HepG2 (cell line): ENCODE data around the gene HEXD. TPM values are rescaled to one million over a fixed set of nuclear protein-coding genes. Genes with fewer than 3 reads are reported as not detected.

Source experiments
- AKAP8 ChIP-seq: sonication (generic); formaldehyde crosslinking; IDR thresholded peaks from 2 replicates; pipeline ENCODE4 v1.5.1; 2020; ENCODE audit warnings: mild to moderate bottlenecking, missing genetic modification reagents
- E2F1 ChIP-seq: sonication (generic); formaldehyde crosslinking; IDR thresholded peaks from 2 replicates; pipeline ENCODE4 v1.5.0; 2020; ENCODE audit warnings: missing genetic modification reagents
- GTF3A ChIP-seq: sonication (generic); formaldehyde crosslinking; conservative IDR thresholded peaks from 2 replicates; pipeline ENCODE4 v1.4.0; 2020; ENCODE audit warnings: mild to moderate bottlenecking, missing genetic modification reagents
- HES4 ChIP-seq: sonication (generic); formaldehyde crosslinking; IDR thresholded peaks from 2 replicates; pipeline ENCODE4 v1.9.0; 2021; ENCODE audit warnings: mild to moderate bottlenecking, missing genetic modification reagents, borderline replicate concordance
- HOXA7 ChIP-seq: sonication (generic); formaldehyde crosslinking; IDR thresholded peaks from 2 replicates; pipeline ENCODE4 v1.8.1; 2022; ENCODE audit warnings: mild to moderate bottlenecking, missing genetic modification reagents, moderate library complexity
- NR2F1 ChIP-seq, 2 experiments: fragments of 450-650 bp in 1 of 2; formaldehyde crosslinking in 1 of 2; IDR thresholded peaks; 2 replicates each; pipeline versions ENCODE4 v1.5.0 to v1.6.1; 2016 to 2020; ENCODE audit warnings: mild to moderate bottlenecking in 1 of 2, missing compliant biosample characterization in 1 of 2, missing genetic modification reagents in 1 of 2, moderate library complexity in 1 of 2
- RFX3 ChIP-seq: IDR thresholded peaks from 2 replicates; pipeline ENCODE4 v1.6.1; 2016; ENCODE audit warnings: missing biosample characterization, missing genetic modification reagents
- RORA ChIP-seq: sonication (generic); formaldehyde crosslinking; IDR thresholded peaks from 2 replicates; pipeline ENCODE4 v1.5.0; 2020; ENCODE audit warnings: mild to moderate bottlenecking, missing genetic modification reagents, moderate library complexity
- SETDB1 ChIP-seq: sonication (generic); formaldehyde crosslinking; IDR thresholded peaks from 2 replicates; pipeline ENCODE4 v1.5.1; 2020; ENCODE audit warnings: missing genetic modification reagents, mild to moderate bottlenecking, borderline replicate concordance
- TCF12 ChIP-seq, 2 experiments: fragments of 450-650 bp in 1 of 2; sonication (generic) in 1 of 2; formaldehyde crosslinking in 1 of 2; IDR thresholded peaks; 2 replicates each; pipeline versions ENCODE4 v1.6.1 to v1.8.0; 2017 to 2022; ENCODE audit warnings: antibody characterized with exemption in 1 of 2, mild to moderate bottlenecking in 1 of 2, missing genetic modification reagents in 1 of 2, moderate library complexity in 1 of 2
- ZBTB21 ChIP-seq: sonication (generic); formaldehyde crosslinking; IDR thresholded peaks from 2 replicates; pipeline ENCODE4 v1.4.0; 2020; ENCODE audit warnings: missing genetic modification reagents
- ZBTB4 ChIP-seq: sonication (generic); formaldehyde crosslinking; IDR thresholded peaks from 2 replicates; pipeline ENCODE4 v1.4.0; 2020; ENCODE audit warnings: missing genetic modification reagents, mild to moderate bottlenecking, borderline replicate concordance
- ZNF18 ChIP-seq: sonication (generic); formaldehyde crosslinking; IDR thresholded peaks from 2 replicates; pipeline ENCODE4 v1.8.0; 2022; ENCODE audit warnings: mild to moderate bottlenecking, missing genetic modification reagents; ENCODE audit not compliant: insufficient replicate concordance
- ZNF34 ChIP-seq: sonication (generic); formaldehyde crosslinking; IDR thresholded peaks from 2 replicates; pipeline ENCODE4 v1.4.0; 2020; ENCODE audit warnings: mild to moderate bottlenecking, missing genetic modification reagents, borderline replicate concordance
- ZNF589 ChIP-seq: sonication (generic); formaldehyde crosslinking; conservative IDR thresholded peaks from 2 replicates; pipeline ENCODE4 v1.8.0; 2022; ENCODE audit warnings: mild to moderate bottlenecking, moderate library complexity, missing genetic modification reagents
- ZNF790 ChIP-seq: sonication (generic); formaldehyde crosslinking; IDR thresholded peaks from 2 replicates; pipeline ENCODE4 v1.8.0; 2022; ENCODE audit warnings: missing genetic modification reagents, mild to moderate bottlenecking, borderline replicate concordance
- ZZZ3 ChIP-seq: sonication (generic); formaldehyde crosslinking; IDR thresholded peaks from 2 replicates; pipeline ENCODE4 v1.4.0; 2020; ENCODE audit warnings: missing genetic modification reagents, mild to moderate bottlenecking, borderline replicate concordance
- polyA plus RNA-seq, 8 experiments: library from polyadenylated mRNA; depleted of rRNA in 3 of 8; stranded (reverse) in 7 of 8; unstranded in 1 of 8; fragments of >200 nt; fragmentation: Illumina TruSeq in 4 of 8; extraction: Trizol in 4 of 8; gene quantifications; 2 replicates each; pipeline versions ENCODE4 v1.2.1 to v1.2.3, GENCODE V29; 2011 to 2016; ENCODE audit warnings: low read depth in 4 of 8, missing spikeins in 1 of 8, mixed read lengths in 1 of 8; ENCODE audit not compliant: insufficient read depth in 1 of 8
- total RNA-seq, 5 experiments: library from RNA; depleted of rRNA; stranded (reverse); fragments of >200 nt; fragmentation: Illumina TruSeq; extraction: Trizol; gene quantifications; 2 replicates each; pipeline ENCODE4 v1.2.3, GENCODE V29; 2016; ENCODE audit warnings: low read depth in 1 of 5
- TF ChIP-seq, protein P1 (sequence below): sonication (generic); formaldehyde crosslinking; conservative IDR thresholded peaks from 2 replicates; pipeline ENCODE4 v1.8.0; 2022; ENCODE audit warnings: mild to moderate bottlenecking, moderate library complexity, missing genetic modification reagents
- TF ChIP-seq, protein P2 (sequence below): IDR thresholded peaks from 2 replicates; pipeline ENCODE4 v1.6.1; 2016

HEXD gene
- total and polyA plus RNA-seq, 2 of the 13 experiments (the other 11 are each of a cell fraction or from before 2014, with no cell fraction given): 22.3 to 41.8 TPM

GRCh38 chr17:82414548-82415281, 3.4 kb upstream of the HEXD start (continued):
- TF ChIP-seq E2F1 (CRISPR knock-in tag) (peak; percentile 82; the same call in 1 of the 2 replicates), ZNF18 (CRISPR knock-in tag) (peak; percentile 95), RORA (no peak; the same call in 1 of the 2 replicates), ZZZ3 (CRISPR knock-in tag) (no peak), ZNF790 (CRISPR knock-in tag) (peak; percentile 78; the same call in 1 of the 2 replicates), ZNF34 (no peak), ZBTB4 (CRISPR knock-in tag) (peak; percentile 88; the same call in 1 of the 2 replicates), HOXA7 (no peak), HES4 (CRISPR knock-in tag) (peak; percentile 99), TCF12 (IDR thresholded peaks at IDR 0.05) (no peak), TCF12 (CRISPR knock-in tag; IDR thresholded peaks at IDR 0.05) (peak; percentile 87; the same call in 1 of the 2 replicates), RFX3 (peak; percentile 53; the same call in 1 of the 2 replicates), ZNF589 (CRISPR knock-in tag) (no peak), ZBTB21 (CRISPR knock-in tag) (no peak; the same call in 1 of the 2 replicates), SETDB1 (CRISPR knock-in tag) (no peak), NR2F1 (CRISPR knock-in tag; IDR thresholded peaks at IDR 0.05) (peak in 1 of 2 experiments; percentile 52; a peak in 1 of 4 replicates), GTF3A (no peak), AKAP8 (CRISPR knock-in tag) (peak; percentile 22; the same call in 1 of the 2 replicates)
- TF ChIP-seq, protein P1, sequence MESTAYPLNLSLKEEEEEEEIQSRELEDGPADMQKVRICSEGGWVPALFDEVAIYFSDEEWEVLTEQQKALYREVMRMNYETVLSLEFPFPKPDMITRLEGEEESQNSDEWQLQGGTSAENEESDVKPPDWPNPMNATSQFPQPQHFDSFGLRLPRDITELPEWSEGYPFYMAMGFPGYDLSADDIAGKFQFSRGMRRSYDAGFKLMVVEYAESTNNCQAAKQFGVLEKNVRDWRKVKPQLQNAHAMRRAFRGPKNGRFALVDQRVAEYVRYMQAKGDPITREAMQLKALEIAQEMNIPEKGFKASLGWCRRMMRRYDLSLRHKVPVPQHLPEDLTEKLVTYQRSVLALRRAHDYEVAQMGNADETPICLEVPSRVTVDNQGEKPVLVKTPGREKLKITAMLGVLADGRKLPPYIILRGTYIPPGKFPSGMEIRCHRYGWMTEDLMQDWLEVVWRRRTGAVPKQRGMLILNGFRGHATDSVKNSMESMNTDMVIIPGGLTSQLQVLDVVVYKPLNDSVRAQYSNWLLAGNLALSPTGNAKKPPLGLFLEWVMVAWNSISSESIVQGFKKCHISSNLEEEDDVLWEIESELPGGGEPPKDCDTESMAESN (CRISPR knock-in tag): peak; percentile 92
- TF ChIP-seq, protein P2, sequence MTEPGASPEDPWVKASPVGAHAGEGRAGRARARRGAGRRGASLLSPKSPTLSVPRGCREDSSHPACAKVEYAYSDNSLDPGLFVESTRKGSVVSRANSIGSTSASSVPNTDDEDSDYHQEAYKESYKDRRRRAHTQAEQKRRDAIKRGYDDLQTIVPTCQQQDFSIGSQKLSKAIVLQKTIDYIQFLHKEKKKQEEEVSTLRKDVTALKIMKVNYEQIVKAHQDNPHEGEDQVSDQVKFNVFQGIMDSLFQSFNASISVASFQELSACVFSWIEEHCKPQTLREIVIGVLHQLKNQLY (CRISPR knock-in tag): no peak
